C4-2B (cell line): ENCODE data around the gene DHX32.
"Not testable (repeated sequence)": the region's sequence is repeated elsewhere in the genome, so short reads cannot be mapped to it uniquely, and the experiment has no call there.

Source experiments
- CTCF ChIP-seq: fragments of 450-650 bp; conservative IDR thresholded peaks from 2 replicates; pipeline ENCODE4 v1.5.1; 2017; ENCODE audit warnings: mild to moderate bottlenecking
- ZFX ChIP-seq: fragments of 450-650 bp; IDR thresholded peaks from 2 replicates; pipeline ENCODE4 v1.6.1; 2017

- TF ChIP-seq CTCF, ZFX: not testable (repeated sequence)
These were observed 16.2 kb upstream of the DHX32 start for GRCh38 chr10:125897317-125897716.
